ENCODE results near the gene PAOX.
"Not testable (repeated sequence)": the region's sequence is repeated elsewhere in the genome, so short reads cannot be mapped to it uniquely, and the experiment has no call there.

PAOX gene

DNA sequence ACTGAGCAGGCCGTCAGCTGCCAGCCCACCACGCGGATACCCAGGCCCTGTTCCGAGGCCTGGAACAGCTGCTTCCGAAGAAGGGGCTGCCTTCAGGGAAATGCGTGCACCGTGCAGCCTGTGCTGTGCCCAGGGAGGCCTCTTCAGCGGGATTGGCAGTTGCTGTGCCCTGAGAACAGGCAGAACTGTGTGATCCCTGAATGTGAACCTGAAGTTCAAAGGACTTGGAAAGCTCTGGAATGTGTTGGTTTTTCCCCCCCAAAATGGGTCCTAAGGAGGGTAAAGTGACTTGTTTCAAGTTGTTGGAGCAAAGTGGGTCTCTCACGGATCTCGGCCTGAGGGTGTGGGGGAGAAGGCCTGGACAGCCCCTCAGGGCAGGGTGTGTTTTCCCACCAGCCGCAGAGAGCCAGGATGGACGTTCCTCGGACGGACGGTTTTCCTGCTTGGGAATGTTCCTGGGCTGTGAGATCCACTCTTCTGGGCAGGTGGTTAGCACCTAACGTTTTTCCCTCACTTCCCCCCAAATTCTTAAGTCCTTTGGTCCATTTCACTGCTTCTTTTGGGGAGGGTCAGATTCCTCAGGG, 43.3 kb downstream of the PAOX start:
- no peak overlapping the region for H3K27ac ChIP-seq
- no peak for TF ChIP-seq ZFX (IDR thresholded peaks at IDR 0.05; ENCODE audit: borderline replicate concordance)
- TF ChIP-seq, protein P1, sequence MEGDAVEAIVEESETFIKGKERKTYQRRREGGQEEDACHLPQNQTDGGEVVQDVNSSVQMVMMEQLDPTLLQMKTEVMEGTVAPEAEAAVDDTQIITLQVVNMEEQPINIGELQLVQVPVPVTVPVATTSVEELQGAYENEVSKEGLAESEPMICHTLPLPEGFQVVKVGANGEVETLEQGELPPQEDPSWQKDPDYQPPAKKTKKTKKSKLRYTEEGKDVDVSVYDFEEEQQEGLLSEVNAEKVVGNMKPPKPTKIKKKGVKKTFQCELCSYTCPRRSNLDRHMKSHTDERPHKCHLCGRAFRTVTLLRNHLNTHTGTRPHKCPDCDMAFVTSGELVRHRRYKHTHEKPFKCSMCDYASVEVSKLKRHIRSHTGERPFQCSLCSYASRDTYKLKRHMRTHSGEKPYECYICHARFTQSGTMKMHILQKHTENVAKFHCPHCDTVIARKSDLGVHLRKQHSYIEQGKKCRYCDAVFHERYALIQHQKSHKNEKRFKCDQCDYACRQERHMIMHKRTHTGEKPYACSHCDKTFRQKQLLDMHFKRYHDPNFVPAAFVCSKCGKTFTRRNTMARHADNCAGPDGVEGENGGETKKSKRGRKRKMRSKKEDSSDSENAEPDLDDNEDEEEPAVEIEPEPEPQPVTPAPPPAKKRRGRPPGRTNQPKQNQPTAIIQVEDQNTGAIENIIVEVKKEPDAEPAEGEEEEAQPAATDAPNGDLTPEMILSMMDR (IDR thresholded peaks at IDR 0.05): no peak

DNA sequence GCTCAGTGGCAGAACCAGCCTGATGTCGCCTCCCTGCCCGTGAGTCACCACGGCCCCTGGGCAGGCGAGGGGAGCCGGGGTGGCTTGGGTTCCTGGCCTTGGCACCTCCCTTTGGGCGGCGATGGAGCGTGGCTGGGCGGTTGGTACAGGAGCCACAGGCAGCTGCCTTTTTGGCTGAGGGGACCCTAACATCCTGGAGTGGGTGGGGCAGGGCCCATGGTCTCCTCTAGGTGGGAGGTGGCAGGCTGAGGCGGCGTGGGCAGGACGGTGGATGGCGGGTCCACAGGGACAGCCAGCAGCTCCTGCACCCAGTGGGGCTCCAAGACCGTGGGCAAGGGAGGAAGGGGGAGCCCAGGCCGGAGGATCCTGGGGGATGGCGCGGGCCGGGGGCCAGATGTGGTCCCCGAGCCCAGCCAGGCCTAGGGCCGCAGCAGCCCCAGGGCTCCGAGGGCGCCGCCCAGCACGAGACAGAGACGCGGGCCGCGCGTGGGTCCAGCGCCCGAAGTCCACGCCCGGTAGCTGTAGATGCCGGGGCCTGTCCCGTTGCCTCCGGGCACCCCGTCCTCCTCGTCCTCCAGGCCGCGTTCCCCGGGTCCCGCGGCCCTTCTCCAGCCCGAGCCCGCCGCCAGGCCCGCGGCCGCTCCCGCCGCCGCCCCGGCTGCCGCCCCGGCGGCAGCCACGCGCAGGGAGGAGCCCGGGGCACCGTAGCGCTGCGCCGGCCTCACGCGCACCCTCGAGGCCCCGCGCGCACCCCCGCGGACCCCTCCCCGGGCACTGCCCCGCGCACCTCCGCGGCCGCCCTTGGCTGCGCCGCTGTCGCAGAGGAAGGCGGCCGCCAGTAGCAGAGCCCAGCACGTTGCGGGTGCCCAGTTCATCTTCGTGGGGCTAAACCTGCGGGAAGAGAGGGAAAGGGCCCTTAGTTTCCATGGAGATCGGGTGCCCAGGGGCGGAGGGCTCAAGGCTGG, 44.0 kb downstream of the PAOX start:
- no peak overlapping the region for H3K27ac ChIP-seq
- no peak for TF ChIP-seq ZFX (IDR thresholded peaks at IDR 0.05; ENCODE audit: borderline replicate concordance)
- TF ChIP-seq, protein P1 (IDR thresholded peaks at IDR 0.05): no peak

DNA sequence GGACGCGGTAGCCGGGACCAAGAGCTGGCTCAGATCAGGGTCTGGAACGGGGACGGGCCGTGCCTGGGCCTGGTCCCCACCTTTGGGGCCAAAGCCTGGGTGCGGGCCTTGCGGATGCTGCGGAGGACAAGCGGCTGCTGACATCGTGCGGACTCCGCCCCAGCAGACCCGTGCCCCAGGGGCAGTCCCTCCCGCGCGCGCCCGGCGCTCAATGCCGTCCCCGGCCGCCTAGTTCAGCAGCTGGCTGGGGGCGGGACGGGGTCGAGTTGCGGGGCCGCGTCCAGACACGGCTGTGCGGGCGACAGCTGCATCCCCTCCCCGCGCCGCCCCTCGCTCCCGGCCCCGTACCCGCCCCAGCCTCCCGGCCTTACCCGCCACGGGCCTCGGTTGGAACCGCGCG, 45.0 kb downstream of the PAOX start:
- H3K27ac ChIP-seq: not testable (repeated sequence)

DNA sequence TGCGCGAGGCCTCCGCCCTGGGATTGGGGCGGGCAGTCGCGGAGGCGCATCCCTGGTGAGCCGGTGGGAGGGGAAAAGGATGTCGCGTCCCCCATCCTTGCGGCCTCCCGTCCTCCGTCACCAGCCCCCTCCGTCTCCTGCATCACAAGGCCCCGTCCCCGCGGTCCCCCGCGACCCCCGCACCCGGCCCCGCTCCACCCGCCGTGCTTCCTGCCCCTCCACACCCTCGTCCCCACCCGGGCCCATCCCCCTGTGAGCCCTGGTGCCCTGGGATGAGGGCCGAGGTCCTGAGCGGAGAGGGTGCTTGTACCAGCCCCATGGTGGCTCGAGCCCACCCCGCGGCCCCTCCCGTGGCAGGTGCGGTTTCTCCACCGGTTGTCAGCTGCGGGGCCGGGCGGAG, 45.5 kb downstream of the PAOX start, which contains the start of gene SPRN:
Gene SPRN (minus strand): TSS at position 25 of the 400 bp plus-strand sequence. CDS start 944 bp downstream, outside the sequence.
- not testable (repeated sequence) for H3K27ac ChIP-seq

DNA sequence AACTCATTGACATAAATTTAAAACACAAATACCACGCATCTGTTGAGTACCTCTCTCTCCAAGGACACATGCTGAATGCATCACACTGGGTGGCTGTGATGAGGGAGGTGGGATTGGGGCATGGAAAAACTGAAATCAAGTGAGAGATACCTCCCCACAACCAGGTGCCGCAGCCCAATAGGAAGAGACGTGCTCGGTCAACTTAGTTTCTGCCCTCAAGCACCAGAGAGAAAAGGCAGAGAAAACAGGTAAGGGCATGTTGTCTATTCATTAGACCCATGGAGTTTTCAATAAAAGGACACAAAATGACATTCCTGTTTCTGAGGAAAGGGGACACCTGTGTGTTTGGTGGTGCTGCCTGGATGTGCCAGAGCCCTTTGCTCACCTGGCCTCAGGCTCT, 50.5 kb downstream of the PAOX start:
- not testable (repeated sequence) for H3K27ac ChIP-seq

DNA sequence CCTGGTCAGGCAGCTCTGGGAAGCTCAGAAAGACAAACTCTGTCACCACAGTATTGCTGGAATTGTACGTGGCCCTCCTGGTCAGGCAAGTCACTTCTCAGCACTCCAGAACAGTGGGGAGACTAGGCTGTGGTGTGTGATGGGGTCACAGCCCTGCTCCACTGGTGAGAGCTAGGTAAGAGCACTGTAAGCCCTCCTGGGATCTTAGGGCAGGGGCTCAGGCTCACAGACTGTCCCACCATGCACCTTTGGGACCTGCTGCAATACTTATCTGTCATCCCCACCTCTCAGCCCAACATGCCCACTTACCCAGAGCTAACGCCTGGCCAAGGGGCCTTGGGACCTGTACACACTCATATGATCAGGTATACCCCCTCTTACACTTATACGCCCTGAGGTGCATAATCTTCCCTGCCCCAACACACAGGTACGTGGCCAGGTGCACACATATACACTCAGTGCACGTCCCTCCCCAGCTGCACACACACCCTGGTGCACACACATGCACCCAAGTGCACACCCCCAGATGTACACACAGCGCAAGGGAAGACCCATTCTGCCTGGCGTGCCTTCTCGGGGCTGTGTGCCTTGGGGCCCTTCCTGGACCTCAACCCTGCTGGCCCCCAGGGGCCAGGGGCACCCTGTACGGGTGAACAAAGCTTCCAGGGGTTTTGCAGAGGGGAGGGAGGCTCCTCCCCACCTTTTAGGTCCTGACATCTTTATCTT, 53.0 kb downstream of the PAOX start:
- H3K27ac ChIP-seq: not testable (repeated sequence)

DNA sequence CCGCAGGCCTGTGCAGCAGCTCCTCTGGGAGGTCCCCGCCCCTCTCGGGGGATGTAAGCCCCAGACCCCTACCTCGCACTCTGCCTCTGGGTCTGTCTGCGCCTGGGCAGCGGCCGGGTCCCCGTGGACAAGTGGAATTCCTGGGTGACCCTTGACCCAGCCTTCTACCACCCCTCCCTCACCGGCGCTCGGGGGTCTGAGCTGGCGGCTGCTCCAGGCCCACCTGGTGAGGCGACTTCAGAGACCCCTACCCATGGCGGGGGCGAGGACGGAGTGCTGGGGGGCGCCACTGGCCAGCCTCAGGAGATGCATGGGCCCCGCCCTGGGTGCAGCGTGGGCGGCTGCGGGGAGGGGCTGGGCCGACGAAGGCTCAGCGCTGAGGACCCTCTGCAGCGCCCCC, 53.7 kb downstream of the PAOX start:
- not testable (repeated sequence) for H3K27ac ChIP-seq

DNA sequence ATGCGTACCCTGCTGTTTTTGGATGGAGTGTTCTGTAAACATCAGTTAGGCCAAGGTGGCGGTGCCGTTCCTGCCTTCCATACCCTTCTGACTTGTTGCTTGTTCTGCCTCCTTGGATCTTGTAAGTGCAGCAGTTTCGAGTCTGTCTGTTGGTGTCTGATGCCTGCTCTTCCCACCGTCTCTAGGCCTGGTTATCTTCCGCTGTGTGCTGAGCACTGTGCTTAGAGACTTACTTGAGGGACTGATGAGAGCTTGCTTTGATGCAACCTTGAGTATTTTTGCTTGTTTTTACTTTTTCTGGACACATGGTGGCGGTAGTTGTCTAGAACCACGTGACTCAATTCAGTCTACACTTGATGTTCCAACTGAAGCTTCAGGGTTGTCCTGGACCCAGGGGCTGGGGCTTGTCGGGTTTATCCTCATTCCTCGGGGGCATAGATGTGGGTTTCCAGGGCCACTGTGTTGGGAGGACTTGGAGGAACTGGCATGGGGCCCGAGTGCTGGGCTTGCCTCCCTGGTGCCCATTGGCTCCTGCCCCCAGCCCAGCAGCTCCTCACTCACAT, 59.7 kb downstream of the PAOX start:
- TF ChIP-seq, protein P1 (IDR thresholded peaks at IDR 0.05): peak; percentile 68
- no peak for TF ChIP-seq ZFX (IDR thresholded peaks at IDR 0.05; ENCODE audit: borderline replicate concordance)
- H3K27ac ChIP-seq: no peak overlapping the region

DNA sequence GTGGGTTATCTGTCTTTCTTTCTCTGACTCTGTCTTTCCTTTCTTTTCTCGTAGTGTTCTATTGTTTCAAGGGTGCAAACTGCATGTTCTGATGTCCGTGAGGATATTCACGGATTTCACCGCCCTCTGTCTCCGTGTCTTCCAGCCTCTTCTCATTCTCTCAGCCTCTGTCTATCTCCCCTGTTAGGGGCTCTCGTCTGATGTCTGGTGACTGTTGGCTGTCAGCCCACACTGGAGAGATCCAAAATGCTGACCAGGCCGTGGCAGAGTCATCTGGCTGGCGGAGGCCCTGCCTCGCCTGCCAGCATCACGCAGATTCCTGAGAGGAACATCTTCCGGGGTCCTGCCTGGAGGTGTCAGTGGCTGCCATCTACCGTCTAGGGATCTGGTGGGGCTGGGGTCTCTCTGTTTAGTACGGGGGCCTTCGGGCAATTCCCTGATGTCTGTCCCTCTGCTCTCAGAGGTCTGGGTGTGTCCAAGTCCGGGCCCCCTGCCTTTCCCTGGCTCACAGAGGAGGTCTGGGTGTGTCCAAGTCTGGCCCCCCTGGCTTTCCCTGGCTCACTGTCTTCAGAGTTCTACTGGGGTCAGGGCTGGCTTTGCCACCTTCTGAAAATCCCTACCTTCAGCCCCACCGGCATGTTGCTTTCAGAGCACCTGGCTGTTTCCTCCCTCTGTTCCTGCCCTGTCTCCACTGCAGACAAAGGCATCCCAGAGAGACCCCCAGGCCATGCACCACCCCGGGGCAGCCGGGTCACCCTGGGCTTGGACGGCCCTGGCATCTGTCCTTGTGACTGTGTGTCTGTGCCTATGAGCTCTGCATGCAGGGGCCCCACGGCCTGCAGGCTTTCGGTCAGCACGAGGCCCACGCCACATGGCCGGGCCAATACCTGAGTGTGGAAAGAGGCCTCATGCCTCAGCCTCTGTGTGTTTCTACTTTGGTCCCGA, 60.7 kb downstream of the PAOX start:
- TF ChIP-seq ZFX (IDR thresholded peaks at IDR 0.05; ENCODE audit: borderline replicate concordance): no peak
- TF ChIP-seq, protein P1 (IDR thresholded peaks at IDR 0.05): no peak

More for the DNA sequence above, 60.7 kb downstream of the PAOX start:
- H3K27ac ChIP-seq: no peak overlapping the region

Data from 22Rv1 (cell line).